Ectodermal cell (in vitro differentiated cells): ENCODE measurements around the gene CREB1.
A peak's percentile ranks its signal among the peaks of the same experiment; 100 is the strongest.

Experiments used
- H3K27ac ChIP-seq: 2 replicates; pipeline ENCODE4 v1.7.0; 2013; ENCODE audit warnings: mild to moderate bottlenecking, low read depth, low read length; ENCODE audit not compliant: insufficient read depth, poor library complexity, severe bottlenecking
- H3K27me3 ChIP-seq: 2 replicates; pipeline ENCODE4 v1.7.0; 2013; ENCODE audit warnings: mild to moderate bottlenecking, low read length; ENCODE audit not compliant: insufficient read depth, control insufficient read depth, poor library complexity, severe bottlenecking
- H3K36me3 ChIP-seq: one replicate; pipeline ENCODE4 v1.7.0; 2013; ENCODE audit warnings: low read length; ENCODE audit not compliant: control insufficient read depth, insufficient read depth
- H3K4me1 ChIP-seq: one replicate; pipeline ENCODE4 v1.7.0; 2013; ENCODE audit warnings: low read length; ENCODE audit not compliant: control insufficient read depth, insufficient read depth
- H3K4me3 ChIP-seq: 2 replicates; pipeline ENCODE4 v1.7.0; 2013; ENCODE audit warnings: low read depth, low read length, control low read depth; ENCODE audit not compliant: insufficient read depth
- H3K9me3 ChIP-seq: 2 replicates; pipeline ENCODE4 v1.7.0; 2013; ENCODE audit warnings: mild to moderate bottlenecking, low read length, moderate library complexity; ENCODE audit not compliant: control insufficient read depth
- WGBS, 2 experiments: methylation state at CpG; one replicate each; pipeline ENCODE4 v1.1.7; 2013; ENCODE audit warnings: missing lambda C conversion rate in 2 of 2; 5-methylcytosine and 5-hydroxymethylcytosine counted together

The CREB1 gene

DNA sequence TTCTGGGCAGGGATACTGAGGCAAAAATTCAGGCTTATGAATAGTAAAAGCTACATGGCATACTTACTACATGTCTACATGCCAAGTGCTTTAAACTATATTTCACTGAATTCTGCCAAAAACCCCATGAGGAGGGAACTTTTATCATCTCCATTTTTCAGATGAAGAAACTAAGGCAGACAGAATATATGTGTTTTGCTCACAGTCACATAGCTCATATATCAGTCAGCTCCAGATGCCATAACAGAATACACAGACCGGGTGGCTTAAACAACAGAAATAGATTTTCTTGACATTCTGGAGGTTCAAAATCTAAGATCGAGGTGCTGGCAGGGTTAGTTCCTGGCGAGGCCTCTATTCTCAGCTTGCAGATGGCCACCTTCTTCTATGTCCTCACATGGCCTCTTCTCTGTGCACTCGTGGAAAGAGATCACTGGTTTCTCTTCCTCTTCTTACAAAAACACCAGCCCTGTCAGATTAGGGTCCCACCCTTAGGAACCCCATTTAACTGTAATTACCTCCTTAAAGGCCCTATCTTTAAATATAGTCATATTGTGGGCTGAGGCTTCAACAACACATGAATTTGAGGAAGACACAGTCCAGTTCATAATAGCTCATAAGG is 27.1 kb upstream of the CREB1 start:
- Histone ChIP-seq H3K9me3 (no peaks in the 10 kb centered on the region), H3K4me3 (no peak overlapping the region), H3K36me3 (no peaks in the 10 kb centered on the region), H3K27ac (no peak overlapping the region), H3K27me3 (no peaks in the 10 kb centered on the region), H3K4me1 (peaks cover 40% of the 10 kb centered on the region)
- WGBS, 2 experiments: 90 to 93% methylated on average over 4 of the region's 4 CpGs

DNA sequence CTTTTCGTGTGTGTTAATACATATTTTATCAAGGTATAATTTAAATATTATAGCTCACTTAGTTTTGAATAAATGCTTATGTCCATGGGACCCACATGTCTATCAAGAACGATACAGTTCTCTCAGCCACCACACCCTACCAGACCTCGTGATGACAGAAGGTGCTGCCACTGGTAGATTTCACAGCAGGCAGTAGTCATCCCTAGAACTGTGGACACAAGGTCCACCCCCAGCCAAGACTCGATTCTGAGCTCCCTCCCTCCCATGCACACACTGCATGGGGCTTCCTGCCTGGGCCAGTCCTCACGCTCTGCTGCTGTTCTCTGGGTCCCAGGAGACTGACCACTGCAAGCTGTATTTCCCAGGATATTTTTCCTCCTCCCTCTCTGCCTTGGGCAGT is 26.5 kb upstream of the CREB1 start:
- WGBS, 2 experiments: 73% methylated on average over 4 of the region's 5 CpGs
- Histone ChIP-seq H3K27me3 (no peaks in the 10 kb centered on the region), H3K4me3 (no peak overlapping the region), H3K27ac (no peak overlapping the region), H3K9me3 (no peaks in the 10 kb centered on the region), H3K36me3 (no peaks in the 10 kb centered on the region), H3K4me1 (peaks cover 40% of the 10 kb centered on the region)

DNA sequence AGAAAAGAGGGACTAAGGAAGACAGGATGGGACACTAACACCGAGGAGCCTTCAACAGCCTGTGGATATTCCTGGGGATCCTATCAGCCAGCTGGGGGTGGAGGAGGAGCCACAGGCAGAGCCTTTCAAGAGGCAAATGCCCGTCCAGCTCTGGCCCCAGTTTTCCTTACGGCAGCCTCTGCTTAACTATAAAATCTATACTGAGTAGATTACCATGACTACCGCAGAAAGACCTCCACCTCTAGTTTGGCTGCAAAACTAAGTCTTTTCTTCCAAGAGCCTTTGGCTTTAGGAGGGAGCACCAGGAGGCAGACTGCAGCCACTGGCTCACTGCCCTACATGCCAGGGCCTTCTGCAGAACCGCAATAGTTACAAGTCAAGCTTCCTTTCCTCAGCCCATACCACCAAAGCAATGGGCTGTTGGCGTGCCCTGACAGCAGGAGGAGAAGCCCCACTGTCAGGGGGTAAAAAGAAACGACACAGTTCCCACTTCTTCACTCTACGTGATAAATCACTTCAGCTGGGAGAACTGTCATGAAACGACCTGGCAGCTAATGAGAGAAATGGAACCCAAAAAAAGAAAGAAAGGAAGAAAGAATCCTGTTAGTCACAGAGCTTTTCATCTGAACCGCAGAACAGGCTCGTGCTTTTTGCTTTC is 25.1 kb upstream of the CREB1 start:
- Histone ChIP-seq H3K4me1 (peaks cover 40% of the 10 kb centered on the region), H3K4me3 (peak overlapping the region; percentile 11), H3K27ac (peak overlapping the region; percentile 93), H3K9me3 (no peaks in the 10 kb centered on the region), H3K27me3 (no peaks in the 10 kb centered on the region), H3K36me3 (no peaks in the 10 kb centered on the region)
- 11 to 16% methylated on average over 10 to 11 of the region's 11 CpGs for WGBS, 2 experiments

DNA sequence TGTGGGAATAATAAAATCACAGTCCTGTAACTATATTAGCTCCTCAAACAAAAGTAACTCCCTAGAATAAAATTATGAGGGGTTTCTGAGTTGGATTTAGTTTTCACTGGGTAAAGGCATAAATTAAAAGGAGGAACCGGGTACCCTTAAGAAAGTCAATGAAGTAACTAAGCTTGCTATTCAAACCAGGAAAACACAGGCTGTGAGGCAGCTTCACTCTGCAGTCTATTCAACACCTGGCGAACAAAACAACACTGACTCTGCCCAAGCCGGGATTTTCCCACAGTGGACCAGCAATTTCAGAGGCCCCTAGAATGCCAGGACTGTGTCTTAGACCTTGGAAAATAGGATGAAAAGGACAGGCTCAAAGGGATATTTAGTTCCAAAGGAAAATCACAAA is 24.6 kb upstream of the CREB1 start:
- no peaks in the 10 kb centered on the region for H3K27me3 ChIP-seq
- WGBS, 2 experiments: 2 to 10% methylated on average over 3 of the region's 3 CpGs
- no peaks in the 10 kb centered on the region for H3K9me3 ChIP-seq
- no peaks in the 10 kb centered on the region for H3K36me3 ChIP-seq
- peak overlapping the region; percentile 93 for H3K27ac ChIP-seq
- no peak overlapping the region for H3K4me3 ChIP-seq
- peaks cover 40% of the 10 kb centered on the region for H3K4me1 ChIP-seq

DNA sequence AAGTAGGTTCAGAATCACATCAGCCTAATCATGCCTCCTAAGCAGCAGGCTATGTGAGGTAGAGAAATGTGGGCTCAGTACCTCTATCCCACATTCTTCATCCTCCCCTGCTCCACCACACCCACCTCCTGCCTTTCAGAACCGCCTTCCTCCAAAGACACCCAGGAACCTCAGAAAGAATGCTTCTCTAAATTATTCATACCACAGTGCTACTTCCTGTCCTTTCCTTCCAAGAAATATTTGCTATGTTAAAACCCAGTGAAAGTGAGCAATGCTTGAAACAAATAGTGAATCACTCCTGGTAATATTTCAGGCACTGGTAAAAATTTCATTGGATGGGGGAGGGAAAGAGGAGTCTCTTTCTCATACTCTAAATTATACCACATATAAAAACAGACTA is 24.0 kb upstream of the CREB1 start:
- Histone ChIP-seq H3K27me3 (no peaks in the 10 kb centered on the region), H3K4me1 (peaks cover 40% of the 10 kb centered on the region), H3K4me3 (no peak overlapping the region), H3K36me3 (no peaks in the 10 kb centered on the region), H3K27ac (peak overlapping the region; percentile 93), H3K9me3 (no peaks in the 10 kb centered on the region)
- 23 to 46% methylated on average over 1 of the region's 1 CpG for WGBS, 2 experiments

DNA sequence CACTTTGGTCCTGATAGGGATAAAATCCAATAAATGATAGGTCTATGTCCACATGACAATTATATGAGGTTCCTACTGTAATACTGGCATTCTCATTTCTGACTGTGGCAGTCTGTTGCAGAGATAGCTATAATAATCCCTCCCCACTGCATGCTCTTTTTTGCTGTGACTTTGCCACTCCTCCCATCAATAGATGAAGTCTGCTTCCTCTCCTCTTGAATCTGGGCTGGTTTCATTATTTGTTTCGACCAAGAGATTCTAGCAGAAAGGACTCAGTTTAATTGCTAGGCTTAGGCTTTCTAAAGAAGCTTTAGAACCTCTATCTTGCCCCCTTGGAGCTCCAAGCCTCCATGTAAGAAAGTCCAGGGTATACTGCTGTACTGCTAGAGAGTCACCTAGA is 23.3 kb upstream of the CREB1 start:
- Histone ChIP-seq H3K27me3 (no peaks in the 10 kb centered on the region), H3K4me3 (no peak overlapping the region), H3K4me1 (peaks cover 40% of the 10 kb centered on the region), H3K9me3 (no peaks in the 10 kb centered on the region), H3K27ac (no peak overlapping the region), H3K36me3 (no peaks in the 10 kb centered on the region)
- 90 to 93% methylated on average over 1 of the region's 1 CpG for WGBS, 2 experiments

DNA sequence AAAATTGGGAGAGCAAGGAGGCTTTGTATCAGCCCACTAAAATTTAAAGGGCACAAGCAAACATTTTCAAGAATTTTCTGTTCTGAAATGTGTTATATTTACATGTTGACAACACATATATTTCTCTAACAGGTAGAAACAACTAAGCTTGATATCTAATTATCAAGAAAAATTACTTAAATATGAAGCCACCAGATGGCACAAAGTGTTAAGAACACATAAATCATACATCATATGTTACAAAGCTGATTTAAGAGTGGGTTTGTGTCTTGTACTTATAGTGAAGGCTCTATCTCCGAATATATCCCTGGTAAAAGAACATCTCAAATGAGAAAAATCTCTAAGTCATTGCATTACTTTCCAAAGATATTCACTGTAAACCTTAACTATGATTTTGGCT is 19.6 kb upstream of the CREB1 start:
- H3K36me3 ChIP-seq: no peaks in the 10 kb centered on the region
- no peaks in the 10 kb centered on the region for H3K9me3 ChIP-seq
- H3K27ac ChIP-seq: no peak overlapping the region
- WGBS, 2 experiments: 100% methylated on average over 1 of the region's 1 CpG; no CpG with 5 or more reads in 1 of the 2 experiments
- no peak overlapping the region for H3K4me3 ChIP-seq
- no peaks in the 10 kb centered on the region for H3K27me3 ChIP-seq
- H3K4me1 ChIP-seq: peaks cover 17% of the 10 kb centered on the region

DNA sequence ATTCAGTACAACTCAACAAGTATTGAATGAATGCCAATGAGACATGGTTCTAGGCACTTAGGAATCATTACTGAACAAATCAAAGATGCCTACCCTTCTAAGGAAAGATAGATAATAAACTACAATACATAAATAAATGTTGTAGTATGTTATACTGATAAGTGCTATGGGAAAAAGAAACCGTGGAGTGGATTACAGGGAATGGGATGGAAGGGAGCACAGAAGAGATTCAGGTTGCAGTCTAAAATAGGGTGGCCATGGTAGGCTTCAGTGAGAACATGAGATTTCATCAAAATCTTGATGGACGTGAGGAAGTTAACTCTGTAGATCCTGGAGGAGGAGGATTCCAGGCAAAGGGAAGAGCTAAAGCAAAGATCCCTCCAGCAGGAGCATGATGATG is 17.9 kb upstream of the CREB1 start:
- Histone ChIP-seq H3K4me3 (no peak overlapping the region), H3K27ac (no peak overlapping the region), H3K9me3 (no peaks in the 10 kb centered on the region), H3K4me1 (peaks cover 2% of the 10 kb centered on the region), H3K36me3 (no peaks in the 10 kb centered on the region), H3K27me3 (no peaks in the 10 kb centered on the region)
- 85 to 88% methylated on average over 2 of the region's 2 CpGs for WGBS, 2 experiments

DNA sequence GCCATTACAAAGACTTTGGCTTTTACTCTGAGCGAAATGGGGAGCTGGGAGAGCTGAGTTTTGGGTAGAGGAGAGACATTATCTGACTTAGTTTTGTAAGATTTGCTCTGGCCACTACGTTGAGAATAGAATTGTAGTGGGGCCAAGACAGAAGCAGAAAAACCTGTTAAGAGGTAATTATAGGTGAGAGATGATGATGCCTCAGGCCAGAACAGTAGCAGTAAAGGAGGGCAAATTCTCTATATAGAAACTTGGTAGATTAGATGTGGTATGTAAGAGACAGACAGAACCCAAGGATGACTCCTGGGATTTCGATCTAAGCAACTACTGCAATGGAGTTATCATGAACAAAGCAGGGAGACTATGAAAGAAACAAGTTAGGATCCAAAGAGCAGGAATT is 17.4 kb upstream of the CREB1 start:
- H3K27ac ChIP-seq: no peak overlapping the region
- WGBS, 2 experiments: 92 to 94% methylated on average over 3 of the region's 3 CpGs
- H3K9me3 ChIP-seq: no peaks in the 10 kb centered on the region

DNA sequence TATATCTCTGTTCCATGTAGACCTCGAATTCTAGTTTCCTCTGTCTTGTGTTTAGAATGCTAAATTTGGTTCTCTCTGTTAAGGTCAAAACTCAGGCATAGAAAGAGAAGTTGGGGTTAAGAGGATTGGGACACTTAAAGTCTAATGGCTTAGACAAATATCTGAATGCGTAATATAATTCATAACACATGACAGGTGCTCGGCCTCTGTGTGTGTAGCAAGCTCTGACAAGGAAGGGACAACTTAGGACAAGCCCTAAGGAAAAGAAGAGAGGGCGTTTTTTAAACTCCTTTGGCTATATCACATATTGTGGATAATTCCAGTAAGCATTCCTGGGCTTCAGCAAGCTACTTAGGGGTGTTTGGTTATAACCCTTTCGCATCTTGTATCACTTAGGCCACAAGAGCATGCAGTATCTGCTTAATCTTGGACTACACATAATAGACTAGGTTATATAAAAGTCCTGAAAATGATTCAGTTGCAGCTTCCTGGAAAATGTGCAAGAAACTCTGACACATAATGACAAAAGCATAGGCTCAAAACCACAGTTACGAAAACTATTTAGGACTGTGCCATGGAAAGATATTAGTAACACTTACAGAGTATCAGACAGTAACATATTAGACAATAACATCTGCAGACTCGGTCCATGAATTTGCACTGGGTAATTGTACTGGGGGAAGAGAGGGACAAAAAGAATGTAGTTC is 16.1 kb upstream of the CREB1 start:
- no peak overlapping the region for H3K27ac ChIP-seq
- H3K9me3 ChIP-seq: no peaks in the 10 kb centered on the region
- H3K27me3 ChIP-seq: no peaks in the 10 kb centered on the region
- no peak overlapping the region for H3K4me3 ChIP-seq
- 95 to 98% methylated on average over 7 of the region's 7 CpGs for WGBS, 2 experiments
- no peaks in the 10 kb centered on the region for H3K36me3 ChIP-seq
- H3K4me1 ChIP-seq: no peaks in the 10 kb centered on the region

More for the DNA sequence above, 17.4 kb upstream of the CREB1 start:
- Histone ChIP-seq H3K36me3 (no peaks in the 10 kb centered on the region), H3K27me3 (no peaks in the 10 kb centered on the region), H3K4me1 (no peaks in the 10 kb centered on the region), H3K4me3 (no peak overlapping the region)
